ENCODE data around the gene DBR1. TPM values are rescaled to one million over a fixed set of nuclear protein-coding genes. Genes with fewer than 3 reads are reported as not detected.

Gene DBR1
- total RNA-seq, 8 experiments from 2014 or later: 10.8 to 19.7 (median 12.9) TPM

GRCh38 chr3:138127636-138128365 is 46.9 kb downstream of the DBR1 start:
- H3K27ac ChIP-seq: no peak overlapping the region
- no peaks in the 10 kb centered on the region for H3K4me1 ChIP-seq (replicated peaks in 1 of 2)
- 50 to 100% (median 82%) methylated on average over 1 of the region's 1 CpG; no CpG with 5 or more reads in 2 of the 10 experiments for WGBS, 10 experiments
- no peak for ATAC-seq (replicated peaks in 6 of 8)
- no peak overlapping the region for H3K4me3 ChIP-seq
- in situ Hi-C loops (cut with MboI; ENCODE audit: low pct_unique_long_range_greater_than_20kb in 2 of 9, low sequenced_read_pairs in 9 of 9, unreplicated experiment in 9 of 9): no loop called here

GRCh38 chr3:138125548-138126221 is 49.0 kb downstream of the DBR1 start:
- in situ Hi-C loops (cut with MboI; ENCODE audit: low pct_unique_long_range_greater_than_20kb in 2 of 9, low sequenced_read_pairs in 9 of 9, unreplicated experiment in 9 of 9): no loop called here
- no peaks in the 10 kb centered on the region for H3K4me1 ChIP-seq (replicated peaks in 1 of 2)
- peak in 4 of 8 experiments; percentile 6 to 93 (median 84) for ATAC-seq (replicated peaks in 6 of 8)
- H3K27ac ChIP-seq: no peak overlapping the region
- WGBS, 10 experiments: 0 to 100% (median 43%) methylated on average over 1 to 4 of the region's 5 CpGs; no CpG with 5 or more reads in 4 of the 10 experiments
- no peak overlapping the region for H3K4me3 ChIP-seq

- peak in 3 of 8 experiments; percentile 28 to 56 (median 40) for ATAC-seq (replicated peaks in 6 of 8)
- 0 to 81% (median 65%) methylated on average over 1 to 8 of the region's 10 CpGs for WGBS, 10 experiments
- H3K27ac ChIP-seq: no peak overlapping the region
- in situ Hi-C loops (cut with MboI; ENCODE audit: low pct_unique_long_range_greater_than_20kb in 2 of 9, low sequenced_read_pairs in 9 of 9, unreplicated experiment in 9 of 9): no loop called here
- H3K4me3 ChIP-seq: no peak overlapping the region
- H3K4me1 ChIP-seq (replicated peaks in 1 of 2): no peaks in the 10 kb centered on the region
These were observed 49.9 kb downstream of the DBR1 start for GRCh38 chr3:138124706-138125355.

- in situ Hi-C loops (cut with MboI; ENCODE audit: low pct_unique_long_range_greater_than_20kb in 2 of 9, low sequenced_read_pairs in 9 of 9, unreplicated experiment in 9 of 9): no loop called here
- no peak for ATAC-seq (replicated peaks in 6 of 8)
- WGBS, 10 experiments: 64 to 100% (median 93%) methylated on average over 1 to 6 of the region's 6 CpGs; no CpG with 5 or more reads in 1 of the 10 experiments
- H3K4me1 ChIP-seq (replicated peaks in 1 of 2): no peaks in the 10 kb centered on the region
- H3K4me3 ChIP-seq: no peak overlapping the region
- H3K27ac ChIP-seq: no peak overlapping the region
These were observed 50.5 kb downstream of the DBR1 start for GRCh38 chr3:138124188-138124587.

- peak in 3 of 8 experiments; percentile 5 to 23 (median 18) for ATAC-seq (replicated peaks in 6 of 8)
- 0 to 100% (median 80%) methylated on average over 1 to 3 of the region's 4 CpGs; no CpG with 5 or more reads in 3 of the 10 experiments for WGBS, 10 experiments
These were observed 55.3 kb downstream of the DBR1 start for GRCh38 chr3:138119423-138119766.

GRCh38 chr3:138118612-138119422 is 55.9 kb downstream of the DBR1 start:
- Histone ChIP-seq H3K27ac (no peak overlapping the region), H3K4me3 (no peak overlapping the region), H3K4me1 (replicated peaks in 1 of 2) (peaks cover 5 to 12% of the 10 kb centered on the region in 2 donors)
- 0 to 76% (median 27%) methylated on average over 1 to 4 of the region's 8 CpGs; no CpG with 5 or more reads in 3 of the 10 experiments for WGBS, 10 experiments
- in situ Hi-C loops (cut with MboI; ENCODE audit: low pct_unique_long_range_greater_than_20kb in 2 of 9, low sequenced_read_pairs in 9 of 9, unreplicated experiment in 9 of 9): loop anchor here in 1 of 9 experiments (10.0 kb wide), 1 partner anchor 54 kb away; no protein-coding TSS in a partner anchor
- ATAC-seq (replicated peaks in 6 of 8): peak; percentile 17 to 58 (median 35)

More at GRCh38 chr3:138119423-138119766, 55.3 kb downstream of the DBR1 start:
- H3K4me1 ChIP-seq (replicated peaks in 1 of 2): peaks cover 0 to 6% of the 10 kb centered on the region in 2 donors
- H3K4me3 ChIP-seq: no peak overlapping the region
- in situ Hi-C loops (cut with MboI; ENCODE audit: low pct_unique_long_range_greater_than_20kb in 2 of 9, low sequenced_read_pairs in 9 of 9, unreplicated experiment in 9 of 9): loop anchor here in 1 of 9 experiments (10.0 kb wide), 1 partner anchor 55 kb away; no protein-coding TSS in a partner anchor
- H3K27ac ChIP-seq: no peak overlapping the region

- Histone ChIP-seq H3K27ac (peak within 1 kb of the TSS; percentile 49 to 81), H3K4me1 (replicated peaks in 1 of 2) (peaks cover 12 to 18% of the 10 kb centered on the region in 2 donors), H3K4me3 (peak within 1 kb of the TSS; percentile 48 to 81 (median 70))
- 0% methylated on average over 1 to 4 of the region's 86 CpGs; no CpG with 5 or more reads in 5 of the 10 experiments for WGBS, 10 experiments
- in situ Hi-C loops (cut with MboI; ENCODE audit: low pct_unique_long_range_greater_than_20kb in 2 of 9, low sequenced_read_pairs in 9 of 9, unreplicated experiment in 9 of 9): loop anchor here in 1 of 9 experiments (10.0 kb wide), 1 partner anchor 50 kb away; no protein-coding TSS in a partner anchor
- ATAC-seq (replicated peaks in 6 of 8): peak; percentile 63 to 90 (median 83)
These were observed 59.4 kb downstream of the DBR1 start, which contains the start of gene DZIP1L for GRCh38 chr3:138114988-138115971. TSS of gene DZIP1L (minus strand) at chr3:138115608. CDS start at chr3:138103971, 11,637 bp downstream.

GRCh38 chr3:138114431-138114918 is 60.2 kb downstream of the DBR1 start:
- Histone ChIP-seq H3K4me3 (peak overlapping the region; percentile 48 to 81 (median 70)), H3K27ac (peak overlapping the region in 1 of 2 donors; percentile 81), H3K4me1 (replicated peaks in 1 of 2) (peaks cover 12 to 18% of the 10 kb centered on the region in 2 donors)
- in situ Hi-C loops (cut with MboI; ENCODE audit: low pct_unique_long_range_greater_than_20kb in 2 of 9, low sequenced_read_pairs in 9 of 9, unreplicated experiment in 9 of 9): loop anchor here in 1 of 9 experiments (10.0 kb wide), 1 partner anchor 50 kb away; no protein-coding TSS in a partner anchor
- ATAC-seq (replicated peaks in 6 of 8): peak; percentile 1 to 42 (median 28)
- WGBS, 10 experiments: 0 to 20% (median 0%) methylated on average over 1 to 6 of the region's 9 CpGs; no CpG with 5 or more reads in 4 of the 10 experiments

GRCh38 chr3:138113326-138113725 is 61.4 kb downstream of the DBR1 start:
- Histone ChIP-seq H3K4me3 (no peak overlapping the region), H3K4me1 (replicated peaks in 1 of 2) (peaks cover 12 to 18% of the 10 kb centered on the region in 2 donors), H3K27ac (no peak overlapping the region)
- in situ Hi-C loops (cut with MboI; ENCODE audit: low pct_unique_long_range_greater_than_20kb in 2 of 9, low sequenced_read_pairs in 9 of 9, unreplicated experiment in 9 of 9): loop anchor here in 1 of 9 experiments (10.0 kb wide), 1 partner anchor 49 kb away; no protein-coding TSS in a partner anchor
- WGBS, 10 experiments: 0 to 60% (median 7%) methylated on average over 1 of the region's 1 CpG; no CpG with 5 or more reads in 6 of the 10 experiments
- ATAC-seq (replicated peaks in 6 of 8): peak in 6 of 8 experiments; percentile 15 to 75 (median 56)

- ATAC-seq (replicated peaks in 6 of 8): no peak
- 48 to 97% (median 91%) methylated on average over 3 to 8 of the region's 8 CpGs; no CpG with 5 or more reads in 1 of the 10 experiments for WGBS, 10 experiments
- Histone ChIP-seq H3K27ac (no peak overlapping the region), H3K4me1 (replicated peaks in 1 of 2) (peaks cover 12 to 18% of the 10 kb centered on the region in 2 donors), H3K4me3 (no peak overlapping the region)
- in situ Hi-C loops (cut with MboI; ENCODE audit: low pct_unique_long_range_greater_than_20kb in 2 of 9, low sequenced_read_pairs in 9 of 9, unreplicated experiment in 9 of 9): loop anchor here in 1 of 9 experiments (10.0 kb wide), 1 partner anchor 48 kb away; no protein-coding TSS in a partner anchor
These were observed 62.4 kb downstream of the DBR1 start for GRCh38 chr3:138112362-138112761.
